Loucy (cell line): ENCODE data around the gene C16orf74.

Experiments used
- EZH2phosphoT487 ChIP-seq: fragments of 200-600 bp; IDR thresholded peaks from 2 replicates; pipeline ENCODE4 v1.6.1; 2018; ENCODE audit warnings: antibody characterized with exemption, mild to moderate bottlenecking, moderate library complexity, borderline replicate concordance
- TF ChIP-seq, protein P1 (sequence below): fragments of 200-600 bp; sonication (generic); conservative IDR thresholded peaks from 2 replicates; pipeline ENCODE4 v1.5.1; 2014; ENCODE audit warnings: mild to moderate bottlenecking, antibody characterized with exemption, low read length

GRCh38 chr16:85696781-85697180 is 54.1 kb downstream of the C16orf74 start:
- TF ChIP-seq, protein P1, sequence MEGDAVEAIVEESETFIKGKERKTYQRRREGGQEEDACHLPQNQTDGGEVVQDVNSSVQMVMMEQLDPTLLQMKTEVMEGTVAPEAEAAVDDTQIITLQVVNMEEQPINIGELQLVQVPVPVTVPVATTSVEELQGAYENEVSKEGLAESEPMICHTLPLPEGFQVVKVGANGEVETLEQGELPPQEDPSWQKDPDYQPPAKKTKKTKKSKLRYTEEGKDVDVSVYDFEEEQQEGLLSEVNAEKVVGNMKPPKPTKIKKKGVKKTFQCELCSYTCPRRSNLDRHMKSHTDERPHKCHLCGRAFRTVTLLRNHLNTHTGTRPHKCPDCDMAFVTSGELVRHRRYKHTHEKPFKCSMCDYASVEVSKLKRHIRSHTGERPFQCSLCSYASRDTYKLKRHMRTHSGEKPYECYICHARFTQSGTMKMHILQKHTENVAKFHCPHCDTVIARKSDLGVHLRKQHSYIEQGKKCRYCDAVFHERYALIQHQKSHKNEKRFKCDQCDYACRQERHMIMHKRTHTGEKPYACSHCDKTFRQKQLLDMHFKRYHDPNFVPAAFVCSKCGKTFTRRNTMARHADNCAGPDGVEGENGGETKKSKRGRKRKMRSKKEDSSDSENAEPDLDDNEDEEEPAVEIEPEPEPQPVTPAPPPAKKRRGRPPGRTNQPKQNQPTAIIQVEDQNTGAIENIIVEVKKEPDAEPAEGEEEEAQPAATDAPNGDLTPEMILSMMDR = no peak
- no peak for TF ChIP-seq EZH2phosphoT487
